Measurements from ENCODE around the gene TIMP4.

- no peak for TF ChIP-seq CTCF (IDR thresholded peaks at IDR 0.05)
- no peak for TF ChIP-seq POLR2AphosphoS5 (IDR thresholded peaks at IDR 0.05)
- TF ChIP-seq POLR2A (IDR thresholded peaks at IDR 0.05) = no peak
Observed at GRCh38 chr3:12149029-12149428, 9.7 kb downstream of the TIMP4 start.
